GM19395 (cell line): Measurements from ENCODE around the gene DCC.
"Not testable (repeated sequence)": the region's sequence is repeated elsewhere in the genome, so short reads cannot be mapped to it uniquely, and the experiment has no call there.

Experiments
- ATAC-seq: cut with Tn5 transposase; IDR thresholded peaks from one replicate; pipeline ENCODE4 v1.9.1; 2021; ENCODE audit warnings: mild to moderate bottlenecking, moderate library complexity; ENCODE audit not compliant: unreplicated experiment

DCC gene

DNA sequence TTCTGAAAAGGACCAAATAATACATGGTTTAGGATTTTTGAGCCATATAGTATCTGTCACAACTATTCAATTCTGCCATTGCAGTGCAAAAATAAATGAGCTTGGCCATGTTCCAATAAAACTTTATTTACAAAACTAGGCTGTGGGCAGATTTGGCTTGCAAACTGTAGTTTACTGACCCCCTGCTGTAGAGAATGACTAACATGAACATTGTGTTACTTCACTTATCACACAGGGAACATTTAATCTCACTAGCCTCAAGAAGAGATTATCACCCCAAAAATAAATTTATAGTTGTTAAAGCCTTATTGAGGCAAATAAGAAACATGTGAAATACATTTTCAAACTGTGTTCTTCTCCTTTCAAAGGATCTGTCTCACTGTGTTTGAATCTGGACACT is 1118.3 kb downstream of the DCC start:
- ATAC-seq, result no peak

DNA sequence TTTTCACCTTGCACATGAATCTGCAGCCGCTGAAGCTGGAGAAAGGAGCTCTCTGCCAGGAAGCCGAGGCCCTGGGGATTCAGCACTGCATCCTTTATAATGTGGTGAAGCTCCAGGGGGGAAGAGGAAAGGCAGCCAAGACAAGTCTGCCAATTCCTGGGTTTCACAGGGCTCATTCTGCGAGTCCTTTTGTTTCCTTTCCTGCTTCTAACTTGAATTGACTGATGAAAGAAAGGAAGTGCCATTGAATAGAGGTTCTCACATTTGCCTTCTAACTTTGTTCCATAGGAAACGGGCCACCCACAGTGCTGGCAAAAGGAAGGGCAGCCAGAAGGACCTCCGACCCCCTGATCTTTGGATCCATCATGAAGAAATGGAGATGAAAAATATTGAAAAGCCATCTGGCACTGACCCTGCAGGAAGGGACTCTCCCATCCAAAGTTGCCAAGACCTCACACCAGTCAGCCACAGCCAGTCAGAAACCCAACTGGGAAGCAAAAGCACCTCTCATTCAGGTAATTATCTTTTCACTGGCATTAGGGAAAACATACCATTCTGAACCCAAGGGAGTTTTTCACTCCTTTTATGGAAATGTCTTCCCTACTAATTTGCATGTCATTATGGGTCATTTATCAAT is 1119.1 kb downstream of the DCC start:
- no peak for ATAC-seq

GRCh38 chr18:53467756-53468155 is 1127.8 kb downstream of the DCC start:
- no peak for ATAC-seq

DNA sequence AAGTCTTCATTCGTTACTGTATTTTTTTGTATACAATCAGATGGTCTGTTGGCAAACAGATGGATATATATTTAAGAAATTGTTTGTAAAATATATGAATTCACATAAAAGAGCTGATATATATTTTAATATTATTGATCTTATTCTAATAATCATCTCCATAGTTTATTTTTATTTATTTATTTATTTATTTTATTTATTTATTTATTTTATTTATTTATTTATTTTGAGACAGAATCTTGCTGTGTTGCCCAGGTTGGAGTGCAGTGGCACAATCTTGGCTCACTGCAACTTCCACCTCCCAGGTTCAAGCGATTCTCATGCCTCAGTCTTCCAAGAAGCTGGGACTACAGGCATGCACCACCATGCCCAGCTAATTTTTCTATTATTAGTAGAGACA is 1128.2 kb downstream of the DCC start:
- ATAC-seq, result not testable (repeated sequence)

- no peak for ATAC-seq
Observed at GRCh38 chr18:53472546-53472945, 1132.5 kb downstream of the DCC start.

- ATAC-seq, result no peak
Observed at GRCh38 chr18:53478155-53478554, 1138.2 kb downstream of the DCC start.

- ATAC-seq, result no peak
Observed at GRCh38 chr18:53486296-53486695, 1146.3 kb downstream of the DCC start.

DNA sequence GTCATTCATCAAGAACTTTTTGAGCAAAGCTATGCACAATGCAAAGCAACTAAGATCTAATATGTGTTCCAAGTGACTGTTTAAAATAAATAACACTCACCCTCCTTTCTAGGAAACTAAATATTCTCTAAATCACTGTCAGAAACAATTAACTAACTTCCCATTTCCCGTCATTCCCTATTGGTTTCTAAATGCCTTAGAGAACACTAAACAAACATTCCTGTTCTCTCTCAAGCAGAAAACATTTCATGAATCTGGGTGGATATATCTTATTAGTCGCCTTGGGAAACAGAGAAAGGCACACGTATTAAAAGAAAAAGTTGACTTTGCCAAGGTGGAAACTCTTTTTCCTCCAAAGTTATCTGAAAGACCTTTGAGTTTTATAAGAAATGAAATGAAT is 1149.3 kb downstream of the DCC start:
- no peak for ATAC-seq

- no peak for ATAC-seq
Observed at GRCh38 chr18:53490019-53490418, 1150.0 kb downstream of the DCC start.

DNA sequence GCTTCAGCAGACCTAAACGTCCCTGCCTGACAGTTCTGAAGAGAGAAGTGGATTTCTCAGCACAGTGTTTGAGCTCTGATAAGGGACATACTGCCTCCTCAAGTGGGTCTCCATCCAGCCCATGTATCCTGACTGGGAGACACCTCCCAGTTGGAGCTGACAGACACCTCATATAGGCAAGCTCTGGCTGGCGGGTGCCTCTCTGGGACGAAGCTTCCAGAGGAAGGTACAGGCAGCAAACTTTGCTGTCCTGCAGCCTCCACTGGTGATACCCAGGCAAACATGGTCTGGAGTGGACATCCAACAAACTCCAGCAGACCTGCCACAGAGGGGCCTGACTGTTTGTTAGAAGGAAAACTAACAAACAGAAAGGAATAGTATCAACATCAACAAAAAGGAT is 1156.0 kb downstream of the DCC start:
- no peak for ATAC-seq

DNA sequence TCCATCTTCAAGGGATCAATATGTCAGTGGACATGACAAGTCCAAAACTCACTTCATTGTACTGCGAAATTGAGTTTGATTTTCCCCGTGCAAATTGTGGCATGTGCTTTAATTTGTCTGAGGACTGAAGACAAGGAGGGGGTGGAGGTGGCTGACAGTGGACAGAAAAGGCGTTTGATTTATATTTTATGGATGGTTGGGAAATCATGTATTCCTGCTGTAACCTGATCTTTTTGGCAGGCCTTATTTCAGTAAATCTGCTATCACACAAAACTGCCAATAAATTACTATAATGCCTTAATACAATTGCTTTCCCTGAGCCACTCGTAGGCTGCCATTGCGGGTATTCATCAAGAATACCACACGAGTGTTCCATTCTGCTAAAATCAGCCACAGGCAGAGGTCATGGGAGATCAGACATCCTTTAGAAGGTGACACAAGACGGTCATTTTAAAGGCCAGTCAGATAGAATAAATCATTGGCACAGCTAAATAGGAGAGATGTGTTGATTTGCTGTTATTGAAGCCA is 1164.0 kb downstream of the DCC start:
- ATAC-seq, result no peak

DNA sequence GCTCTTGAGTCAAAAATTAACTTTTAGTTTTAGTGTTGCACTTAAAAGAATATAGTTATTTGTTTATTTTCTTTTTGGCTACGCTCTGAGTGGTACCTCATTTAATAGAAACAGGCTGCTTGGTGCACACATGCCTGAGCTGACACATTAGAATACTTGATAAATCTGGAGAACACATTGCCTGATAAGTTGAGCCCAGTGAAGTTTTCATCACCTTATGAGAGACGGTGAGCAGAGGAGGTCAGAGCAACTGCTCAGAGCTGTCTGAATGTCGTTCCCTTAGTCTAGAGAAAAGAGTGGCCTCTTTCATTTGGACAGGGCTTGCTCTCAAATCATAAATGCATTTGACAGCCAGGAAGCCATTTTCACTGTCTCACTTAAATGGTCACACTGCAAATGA is 1168.5 kb downstream of the DCC start:
- no peak for ATAC-seq

- ATAC-seq, result no peak
Observed at GRCh38 chr18:53509886-53510285, 1169.9 kb downstream of the DCC start.

DNA sequence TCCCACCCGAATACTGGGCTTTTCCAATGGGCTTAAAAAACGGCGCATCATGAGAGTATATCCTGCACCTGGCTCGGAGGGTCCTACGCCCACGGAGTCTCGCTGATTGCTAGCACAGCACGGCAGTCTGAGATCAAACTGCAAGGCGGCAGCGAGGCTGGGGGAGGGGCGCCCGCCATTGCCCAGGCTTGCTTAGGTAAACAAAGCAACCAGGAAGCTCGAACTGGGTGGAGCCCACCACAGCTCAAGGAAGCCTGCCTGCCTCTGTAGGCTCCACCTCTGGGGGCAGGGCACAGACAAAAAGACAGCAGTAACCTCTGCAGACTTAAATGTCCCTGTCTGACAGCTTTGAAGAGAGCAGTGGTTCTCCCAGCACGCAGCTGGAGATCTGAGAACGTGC is 1171.7 kb downstream of the DCC start:
- ATAC-seq, result not testable (repeated sequence)

GRCh38 chr18:53521068-53521467 is 1181.1 kb downstream of the DCC start:
- ATAC-seq, result no peak

DNA sequence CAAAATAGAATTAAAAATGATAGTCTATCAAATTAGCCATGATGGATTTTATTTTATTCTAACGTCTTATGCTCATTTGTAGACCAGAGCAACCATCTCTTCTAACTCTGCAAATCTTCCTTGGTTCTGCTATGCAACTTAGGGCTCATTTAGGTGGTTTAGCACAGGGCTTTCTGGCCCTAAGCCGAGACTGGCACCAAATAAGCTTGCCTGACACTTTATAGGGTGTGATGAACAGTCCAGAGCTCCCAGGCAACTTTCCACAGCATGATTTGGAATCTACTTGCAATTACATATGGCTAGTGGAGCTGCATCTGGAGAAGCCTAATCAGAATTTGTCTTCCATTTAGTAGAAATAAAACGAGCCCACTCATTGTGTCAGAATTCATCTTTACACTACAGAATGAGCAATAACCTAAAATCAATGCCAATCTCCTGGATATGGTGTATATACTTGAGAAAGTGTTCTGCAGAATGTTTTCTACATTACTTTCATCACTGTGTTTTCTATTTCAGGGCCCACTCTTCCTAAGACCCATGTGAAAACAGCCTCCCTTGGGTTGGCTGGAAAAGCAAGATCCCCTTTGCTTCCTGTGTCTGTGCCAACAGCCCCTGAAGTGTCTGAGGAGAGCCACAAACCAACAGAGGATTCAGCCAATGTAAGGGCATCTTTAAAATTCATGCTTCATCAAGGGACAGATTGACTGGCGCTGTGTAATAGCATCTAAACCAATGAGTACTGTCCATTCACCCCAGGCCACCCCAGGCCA is 1186.3 kb downstream of the DCC start:
- ATAC-seq, result no peak

DNA sequence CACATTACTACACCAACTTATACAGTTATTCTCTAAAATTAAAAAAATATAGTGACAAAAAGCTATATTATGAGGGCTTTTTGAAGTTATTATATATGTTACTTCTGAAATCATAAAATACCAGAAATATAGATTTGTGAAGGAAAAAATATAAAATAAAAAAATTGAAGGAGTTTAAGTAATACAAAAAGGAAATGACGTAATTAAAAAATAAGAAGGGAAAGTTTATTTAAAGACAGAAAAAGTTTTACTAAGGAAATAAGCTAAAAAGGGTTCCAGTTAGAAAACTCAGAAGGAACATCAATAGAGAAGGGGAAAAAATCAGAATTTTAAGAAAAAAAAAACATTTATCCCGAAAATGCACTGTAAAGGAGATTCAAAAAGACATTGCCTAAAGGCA is 1187.4 kb downstream of the DCC start:
- no peak for ATAC-seq

DNA sequence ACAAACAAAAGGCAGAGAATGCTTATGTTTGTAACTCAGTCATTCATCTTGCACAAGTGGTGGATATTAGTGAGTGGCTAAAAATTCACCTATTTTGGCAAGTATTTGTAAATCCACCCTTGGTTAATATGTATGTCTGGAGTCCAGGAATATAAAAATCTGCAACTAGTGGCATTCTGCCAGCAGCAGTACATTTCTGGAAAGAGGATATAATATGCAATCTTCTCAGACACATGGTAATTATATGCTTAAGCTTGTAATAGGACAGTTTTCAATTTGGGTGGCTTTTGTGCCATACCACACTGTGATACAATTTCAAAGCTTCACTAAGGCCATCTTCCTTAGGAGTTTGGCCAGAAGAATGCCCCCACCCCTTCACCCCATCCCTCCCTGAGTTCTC is 1191.2 kb downstream of the DCC start:
- ATAC-seq, result no peak

GRCh38 chr18:53531896-53532295 is 1191.9 kb downstream of the DCC start:
- no peak for ATAC-seq

DNA sequence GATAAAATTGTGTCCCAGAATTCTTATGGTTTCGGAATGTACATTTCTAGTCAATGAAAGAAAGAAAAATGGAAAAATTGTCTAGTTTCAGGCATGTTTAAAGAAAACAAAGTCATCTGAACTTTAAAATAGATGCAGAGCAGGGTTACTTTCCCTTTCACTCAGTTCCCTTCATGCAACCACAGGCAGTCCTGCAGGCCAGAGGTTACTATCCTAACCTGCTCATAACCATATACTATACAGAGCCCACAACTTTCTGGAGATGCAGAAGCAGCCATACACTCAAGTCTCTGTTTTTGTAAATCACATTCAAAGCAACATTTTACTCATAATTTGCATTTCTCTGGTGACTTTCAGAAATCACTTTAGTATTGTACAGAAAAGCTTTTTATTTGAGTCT is 1194.2 kb downstream of the DCC start:
- no peak for ATAC-seq

- ATAC-seq, result no peak
Observed at GRCh38 chr18:53534695-53535094, 1194.7 kb downstream of the DCC start.

- ATAC-seq, result no peak
Observed at GRCh38 chr18:53536908-53537307, 1196.9 kb downstream of the DCC start.
